ENCODE measurements around the gene COL27A1.

Gene COL27A1

DNA sequence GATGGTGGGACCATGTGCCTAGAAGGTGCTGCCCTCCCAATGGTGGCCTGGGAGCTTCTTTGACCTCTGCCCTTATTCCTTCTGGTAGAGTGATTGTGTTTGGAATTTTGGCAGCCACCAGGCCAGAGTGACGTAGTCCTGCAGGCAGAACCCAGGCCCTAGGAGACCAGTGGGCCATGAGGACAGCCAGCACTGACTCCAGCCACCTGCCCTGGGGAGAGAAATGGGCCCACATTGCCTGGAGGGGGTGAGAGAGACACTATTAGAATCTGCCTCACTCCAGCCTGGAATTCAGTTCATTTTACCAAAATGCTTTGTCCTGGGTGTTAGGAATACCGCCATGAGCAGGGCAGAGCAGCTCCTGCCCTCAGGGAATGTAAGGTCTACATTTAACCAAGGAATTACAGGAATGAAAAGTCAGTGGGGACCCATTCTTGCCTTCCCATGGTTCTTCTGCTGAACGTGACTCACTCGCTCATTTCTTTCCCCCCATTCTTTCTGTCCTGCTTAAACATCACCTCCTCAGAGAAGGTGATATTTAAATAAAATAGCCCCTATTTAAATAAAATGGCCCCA is 5.5 kb upstream of the COL27A1 start:
- DNase-seq: no peak

- DNase-seq: no peak
Measured at GRCh38 chr9:114150608-114151007, 4.7 kb upstream of the COL27A1 start.

DNA sequence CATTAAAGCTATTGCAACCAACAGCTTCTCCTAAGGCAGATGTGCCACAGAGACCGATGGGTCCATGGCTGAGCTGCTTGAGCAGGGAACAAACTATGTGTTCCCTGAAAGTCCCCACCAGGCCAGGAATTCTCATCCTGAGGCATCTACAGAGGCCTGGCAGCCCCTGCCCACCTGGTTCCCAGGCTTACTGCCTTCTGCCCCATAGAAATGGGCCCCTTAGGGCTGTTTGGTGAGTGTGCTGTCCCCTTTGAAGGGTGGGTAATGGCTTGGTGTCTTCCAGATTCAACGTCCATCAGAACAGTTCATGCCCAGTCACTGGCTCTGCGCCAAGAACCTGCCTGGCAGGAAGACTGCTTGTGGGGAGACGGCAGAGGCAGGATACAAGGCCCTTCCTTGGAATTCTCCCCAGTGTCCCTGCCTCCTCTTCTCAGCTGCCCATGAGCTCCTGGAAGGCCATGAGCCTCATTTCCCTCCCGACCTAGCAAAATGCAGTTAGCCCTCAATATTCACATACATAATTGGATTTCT is 3.8 kb upstream of the COL27A1 start:
- no peak for DNase-seq

DNA sequence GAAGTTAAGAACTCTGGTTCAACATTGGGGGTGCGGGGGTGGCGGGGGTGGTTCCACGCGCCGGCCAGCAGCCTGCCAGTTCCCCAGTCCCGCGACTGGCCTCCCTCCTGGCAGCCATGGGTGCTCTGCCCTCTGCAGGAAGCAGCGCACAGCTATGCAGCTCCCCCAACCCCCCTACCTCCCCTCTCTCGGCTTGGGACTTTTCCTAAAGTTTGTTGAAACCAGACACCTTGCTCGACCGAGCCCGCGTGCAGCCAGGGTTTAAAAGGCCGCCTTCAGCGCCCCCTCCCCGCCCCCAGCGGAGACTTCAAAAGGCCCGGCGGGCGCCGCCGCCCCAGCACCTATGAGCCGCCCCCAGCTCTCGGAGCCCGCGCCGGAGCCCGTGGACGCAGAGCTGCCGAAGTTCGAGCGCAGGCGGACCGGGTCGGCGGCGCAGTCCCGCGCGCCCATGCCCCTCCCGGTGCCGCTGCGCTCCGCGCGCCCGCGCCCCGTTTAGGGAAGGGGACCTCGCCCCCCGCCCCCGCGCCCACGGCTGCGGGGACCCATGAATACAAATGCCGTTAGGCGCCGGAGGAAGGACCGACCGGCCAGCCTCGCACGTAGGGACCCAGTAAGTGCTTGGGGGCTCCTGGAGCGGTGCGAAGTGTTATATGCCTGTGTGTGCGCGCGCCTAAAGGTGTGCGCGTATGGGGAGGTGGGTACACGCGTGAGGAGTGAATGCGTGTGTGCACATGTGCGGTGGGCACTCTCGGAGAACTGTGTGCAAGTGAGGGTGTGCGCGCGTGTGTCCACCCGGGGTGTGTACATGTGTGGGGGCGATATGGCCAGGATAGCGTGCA is 1.4 kb upstream of the COL27A1 start:
- DNase-seq: peak; percentile 39

- DNase-seq: peak; percentile 39
Measured at GRCh38 chr9:114154600-114155102, 686 bp upstream of the COL27A1 start.

DNA sequence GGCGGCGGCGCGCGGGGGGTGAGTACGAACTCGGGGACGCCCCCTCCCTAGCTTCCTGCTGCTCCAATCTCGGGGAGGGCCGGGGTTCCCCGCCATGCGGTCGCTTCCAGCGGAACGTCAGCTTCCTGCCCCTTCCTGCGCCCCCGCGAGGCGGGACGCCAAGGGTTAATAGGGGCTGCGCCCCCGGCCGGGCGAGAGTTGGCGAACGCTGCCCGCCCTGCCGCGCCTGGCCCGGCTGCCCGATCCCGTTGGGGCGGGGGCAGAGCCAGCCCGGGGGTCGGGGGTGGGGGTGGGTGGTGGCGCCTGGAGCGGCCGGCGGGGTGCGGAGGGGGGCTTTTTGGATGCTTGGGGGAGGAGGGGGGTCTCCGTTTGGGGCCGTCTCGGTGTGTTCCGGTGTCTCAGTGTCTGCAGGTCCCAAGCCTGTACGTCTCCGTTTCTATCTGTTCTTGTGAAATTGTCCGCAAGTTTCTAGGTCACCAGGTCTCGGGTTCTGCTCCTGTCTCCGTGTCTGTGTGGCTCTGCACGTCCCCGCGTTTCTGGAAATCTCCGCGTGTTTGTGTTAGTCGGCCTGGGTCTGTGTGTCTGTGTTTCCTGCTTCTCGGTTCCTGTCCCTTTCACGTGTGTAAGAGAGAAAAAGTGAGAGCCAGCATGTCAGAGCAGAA is 789 bp downstream of the COL27A1 start:
- DNase-seq: no peak

DNA sequence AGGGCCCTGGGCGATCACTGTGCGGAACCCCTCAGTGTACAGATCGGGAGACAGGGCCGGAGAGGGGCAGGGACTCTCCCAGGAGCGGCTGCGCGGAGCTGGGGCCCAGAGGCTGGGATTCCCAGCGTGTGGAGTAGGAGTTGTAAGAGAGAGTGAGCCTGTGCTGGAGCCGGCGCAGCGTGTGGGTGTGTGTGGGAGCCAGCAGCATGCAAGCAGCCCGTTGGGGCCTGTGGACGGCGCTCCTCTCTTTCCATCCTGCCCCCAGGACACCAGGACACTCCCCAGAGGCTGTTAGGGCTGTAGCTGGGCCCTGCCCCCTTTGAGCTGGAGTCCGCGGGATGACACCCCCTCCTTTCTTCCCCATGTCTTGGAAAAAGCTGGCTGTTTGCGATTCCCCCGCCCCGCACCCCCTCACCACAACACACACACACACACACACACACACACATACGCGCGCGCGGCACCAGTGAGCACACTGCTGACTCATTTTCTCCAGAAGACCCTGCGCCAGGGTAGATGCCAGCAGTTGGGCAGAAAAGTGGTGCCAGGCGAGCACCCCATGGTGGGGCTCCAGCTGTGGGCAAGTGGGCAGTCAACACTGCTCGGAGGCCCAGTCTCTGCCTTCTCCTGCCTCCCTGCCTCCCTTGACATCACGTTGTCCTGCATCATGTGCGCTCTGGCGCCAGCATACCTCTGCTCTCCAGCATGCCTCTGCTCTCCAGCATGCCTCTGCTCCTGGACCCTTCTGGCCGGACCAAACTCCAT is 1.5 kb downstream of the COL27A1 start:
- DNase-seq: no peak

DNA sequence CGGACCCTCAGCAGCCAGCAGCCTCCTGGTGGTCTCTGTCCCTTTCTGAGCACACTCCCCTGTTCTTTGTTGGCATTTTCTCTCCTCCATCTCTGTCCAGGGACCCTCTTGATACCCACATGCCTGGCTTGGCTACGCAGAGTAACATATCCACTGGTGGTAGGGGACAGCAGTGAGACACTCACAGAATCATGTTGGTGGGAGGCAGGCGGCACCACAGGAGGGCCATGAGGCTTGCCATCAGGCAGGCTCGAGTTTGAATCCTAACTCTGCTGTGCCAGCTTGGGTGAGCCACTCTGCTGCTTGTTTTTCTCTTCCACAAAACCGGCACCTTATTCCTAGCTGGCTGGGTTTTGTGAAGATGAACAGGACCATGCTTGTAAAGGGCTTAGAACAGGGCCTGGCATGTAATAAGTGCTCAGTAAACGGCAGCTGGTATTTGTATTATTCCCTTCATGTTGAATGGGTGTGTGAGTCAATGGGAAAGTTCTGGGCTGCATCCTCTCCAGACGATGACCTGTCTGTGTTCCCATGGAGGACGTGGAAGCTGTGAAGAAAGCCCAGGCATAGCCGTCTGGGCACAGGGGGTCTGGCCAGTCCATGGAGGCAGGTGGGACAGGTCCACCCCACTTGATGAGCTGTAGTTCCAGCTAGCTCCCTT is 2.3 kb downstream of the COL27A1 start:
- DNase-seq: no peak

GRCh38 chr9:114158482-114159130 is 3.3 kb downstream of the COL27A1 start:
- DNase-seq: no peak

- DNase-seq: no peak
Measured at GRCh38 chr9:114159691-114160090, 4.4 kb downstream of the COL27A1 start.

DNA sequence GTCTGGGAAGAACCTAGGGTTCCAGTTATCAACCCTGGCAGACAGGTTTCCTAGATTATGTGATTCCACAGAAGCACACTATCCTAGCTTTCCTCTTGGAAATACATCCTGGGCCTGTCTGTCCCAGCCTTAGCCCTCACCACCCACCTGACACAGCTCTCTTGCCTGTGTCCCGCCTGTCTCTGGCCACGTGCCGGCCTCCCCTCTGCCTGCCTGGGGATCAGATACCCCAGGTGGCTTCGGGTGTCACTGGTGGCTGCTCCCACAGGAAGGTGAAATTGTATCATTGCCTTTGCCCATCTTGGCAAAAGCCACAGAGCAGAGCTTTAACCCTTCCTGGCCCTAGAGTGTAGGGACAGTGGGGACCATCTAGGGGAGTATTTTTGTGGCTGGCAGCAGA is 6.2 kb downstream of the COL27A1 start:
- no peak for DNase-seq

DNA sequence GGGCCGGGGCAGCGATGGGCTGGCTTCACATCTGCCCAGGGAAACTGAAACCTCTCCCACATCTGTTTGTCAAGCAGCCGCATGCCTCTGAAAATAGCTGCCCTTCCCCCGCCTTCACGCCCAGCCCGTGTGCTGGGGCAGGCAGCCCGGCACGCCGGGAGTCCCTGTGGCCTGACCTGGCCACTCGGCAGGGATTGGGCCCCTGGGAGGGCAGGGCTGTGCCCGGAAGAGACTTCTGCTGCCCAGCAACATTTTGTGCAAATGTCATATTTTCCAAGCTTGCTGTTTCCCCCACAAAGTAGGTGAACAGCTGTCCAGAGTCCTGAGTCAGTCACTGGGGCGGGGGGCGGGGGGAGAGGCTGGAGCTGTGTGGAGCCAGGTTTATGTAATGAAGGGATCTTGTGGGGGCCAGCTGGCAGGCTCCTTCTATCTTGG is 8.2 kb downstream of the COL27A1 start:
- peak; percentile 53 for DNase-seq

GRCh38 chr9:114164191-114164794 is 9.0 kb downstream of the COL27A1 start:
- no peak for DNase-seq

DNA sequence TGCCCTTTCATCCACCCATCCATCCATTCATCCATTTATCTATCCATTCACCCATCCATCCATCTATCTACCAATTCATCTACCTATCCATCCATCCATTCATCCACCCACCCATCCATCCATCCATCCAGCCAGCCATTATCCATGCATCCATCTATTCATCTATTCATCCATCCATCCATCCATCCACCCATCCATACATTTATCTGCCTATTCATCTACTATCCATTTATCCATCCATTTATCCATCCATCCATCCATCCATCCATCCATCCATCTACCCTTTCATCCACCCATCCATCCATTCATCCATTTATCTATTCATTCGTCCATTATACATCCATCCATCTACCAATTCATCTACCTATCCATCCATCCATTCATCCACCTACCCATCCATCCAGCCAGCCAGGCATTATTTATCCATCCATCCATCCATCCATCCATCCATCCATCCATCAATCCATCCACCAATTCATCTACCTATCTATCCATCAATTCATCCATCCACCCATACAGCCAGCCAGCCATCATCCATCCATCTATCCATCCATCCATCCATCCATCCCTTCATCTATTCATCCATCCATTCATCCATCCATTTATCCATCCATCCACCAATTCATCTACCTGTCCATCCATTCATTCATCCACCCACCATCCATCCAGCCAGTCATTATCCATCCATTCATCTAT is 10.2 kb downstream of the COL27A1 start:
- DNase-seq: no peak

- no peak for DNase-seq
Measured at GRCh38 chr9:114166103-114166470, 10.8 kb downstream of the COL27A1 start.

DNA sequence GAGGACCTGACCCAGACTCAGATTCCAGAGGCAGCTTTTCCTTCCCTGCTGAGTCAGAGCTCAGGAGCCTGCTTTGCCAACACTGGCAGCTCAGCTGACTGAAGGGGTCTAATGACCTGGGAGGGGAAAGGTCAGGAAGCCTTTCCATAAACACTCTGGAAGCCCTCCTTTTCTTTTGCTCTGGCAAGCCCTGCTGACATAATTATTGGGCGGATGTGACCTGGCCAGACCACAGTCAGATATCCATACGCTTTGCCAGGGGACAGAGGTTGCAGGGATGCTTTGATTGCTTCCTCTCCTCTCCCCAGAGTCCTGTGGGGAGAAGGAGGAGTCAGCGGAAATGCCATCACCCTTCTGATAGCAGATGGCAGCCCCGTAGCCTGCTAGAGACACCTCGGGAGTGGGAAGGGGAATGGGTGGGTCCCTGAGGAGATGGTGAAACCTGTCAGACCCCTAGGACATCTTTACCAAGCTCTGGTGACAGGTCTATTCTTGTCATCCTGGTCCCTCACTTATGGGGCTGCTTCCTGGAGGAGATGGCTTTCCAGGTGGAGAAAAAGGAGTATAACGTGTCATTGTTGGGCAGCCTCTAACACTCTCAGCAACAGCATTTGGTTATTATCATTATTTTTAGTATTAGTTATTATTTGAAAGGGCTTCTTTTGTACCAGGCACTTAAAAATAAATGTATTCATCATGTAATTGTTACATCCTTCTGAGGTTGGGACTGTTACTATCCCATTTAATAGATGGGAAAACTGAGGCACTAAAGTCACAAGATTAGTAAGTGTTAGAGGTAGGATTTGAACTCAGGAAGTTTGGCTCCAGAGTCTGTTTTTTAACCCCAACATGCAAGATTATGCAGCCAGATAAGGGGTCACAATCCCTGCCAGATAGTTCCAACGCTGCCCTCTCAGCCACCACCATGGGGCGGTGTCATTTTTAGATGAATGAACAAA is 11.6 kb downstream of the COL27A1 start:
- DNase-seq: peak; percentile 49

DNA sequence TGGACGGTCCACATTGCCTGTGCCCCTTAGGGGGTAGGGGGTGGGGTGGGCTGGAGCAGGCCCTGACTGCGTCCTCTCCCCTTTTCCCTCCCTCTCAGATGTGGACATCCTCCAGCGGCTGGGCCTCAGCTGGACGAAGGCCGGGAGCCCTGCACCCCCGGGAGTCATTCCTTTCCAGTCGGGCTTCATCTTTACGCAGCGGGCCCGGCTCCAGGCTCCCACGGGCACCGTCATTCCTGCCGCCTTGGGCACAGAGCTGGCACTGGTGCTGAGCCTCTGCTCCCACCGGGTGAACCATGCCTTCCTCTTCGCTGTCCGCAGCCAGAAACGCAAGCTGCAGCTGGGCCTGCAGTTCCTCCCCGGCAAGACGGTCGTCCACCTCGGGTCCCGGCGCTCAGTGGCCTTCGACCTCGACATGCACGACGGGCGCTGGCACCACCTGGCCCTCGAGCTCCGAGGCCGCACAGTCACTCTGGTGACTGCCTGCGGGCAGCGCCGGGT is 12.3 kb downstream of the COL27A1 start:
- no peak for DNase-seq

DNA sequence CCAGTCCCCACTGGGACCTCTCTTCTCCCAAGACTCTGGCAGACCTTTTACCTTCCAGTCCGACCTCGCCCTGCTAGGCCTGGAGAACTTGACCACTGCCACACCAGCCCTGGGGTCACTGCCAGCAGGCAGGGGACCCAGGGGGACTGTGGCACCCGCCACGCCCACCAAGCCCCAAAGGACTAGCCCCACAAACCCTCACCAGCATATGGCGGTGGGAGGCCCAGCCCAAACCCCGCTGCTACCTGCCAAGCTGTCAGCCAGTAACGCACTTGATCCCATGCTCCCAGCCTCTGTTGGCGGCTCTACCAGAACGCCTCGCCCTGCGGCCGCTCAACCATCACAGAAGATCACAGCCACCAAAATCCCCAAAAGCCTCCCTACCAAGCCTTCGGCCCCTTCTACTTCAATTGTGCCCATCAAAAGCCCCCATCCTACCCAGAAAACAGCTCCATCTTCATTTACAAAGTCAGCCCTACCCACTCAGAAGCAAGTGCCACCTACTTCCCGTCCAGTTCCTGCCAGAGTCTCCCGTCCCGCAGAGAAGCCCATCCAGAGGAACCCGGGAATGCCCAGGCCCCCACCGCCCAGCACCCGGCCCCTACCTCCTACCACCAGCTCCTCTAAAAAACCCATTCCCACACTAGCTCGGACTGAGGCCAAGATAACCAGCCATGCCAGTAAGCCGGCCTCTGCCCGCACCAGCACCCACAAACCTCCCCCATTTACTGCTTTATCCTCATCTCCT is 13.1 kb downstream of the COL27A1 start:
- DNase-seq: no peak

All from NCI-H2171 treated with DMSO at 0.1 percent for 48 hours (cell line).